Spleen (tissue), 7 donors: ENCODE measurements around the gene ARFGAP1.

Experiments
- POLR2A ChIP-seq, 3 donors: fragments of 450-650 bp; IDR thresholded peaks; one replicate each; pipeline ENCODE4 v1.5.1; 2017; ENCODE audit warnings: antibody characterized with exemption in 3 of 3, mild to moderate bottlenecking in 1 of 3
- TF ChIP-seq, protein P1 (sequence below), 11 experiments: fragments of 200-600 bp in 7 of 11; fragments of 450-650 bp in 4 of 11; sonication (generic) in 4 of 11; IDR thresholded peaks in 8 of 11; conservative IDR thresholded peaks in 3 of 11; 1 replicate in 7 of 11; 2 replicates in 4 of 11; pipeline versions ENCODE4 v1.4.0 to v1.8.0; 2016 to 2021; ENCODE audit warnings: antibody characterized with exemption in 11 of 11, inconsistent platforms in 4 of 11, mild to moderate bottlenecking in 1 of 11
- donor health status: DM: no; HTN: no; CAD: no; lungs with moderate emphysema.
- donor health status: DM: no; HTN: no; CAD: no.
- donor health status: DM: no; HTN: no; CAD: no.

DNA sequence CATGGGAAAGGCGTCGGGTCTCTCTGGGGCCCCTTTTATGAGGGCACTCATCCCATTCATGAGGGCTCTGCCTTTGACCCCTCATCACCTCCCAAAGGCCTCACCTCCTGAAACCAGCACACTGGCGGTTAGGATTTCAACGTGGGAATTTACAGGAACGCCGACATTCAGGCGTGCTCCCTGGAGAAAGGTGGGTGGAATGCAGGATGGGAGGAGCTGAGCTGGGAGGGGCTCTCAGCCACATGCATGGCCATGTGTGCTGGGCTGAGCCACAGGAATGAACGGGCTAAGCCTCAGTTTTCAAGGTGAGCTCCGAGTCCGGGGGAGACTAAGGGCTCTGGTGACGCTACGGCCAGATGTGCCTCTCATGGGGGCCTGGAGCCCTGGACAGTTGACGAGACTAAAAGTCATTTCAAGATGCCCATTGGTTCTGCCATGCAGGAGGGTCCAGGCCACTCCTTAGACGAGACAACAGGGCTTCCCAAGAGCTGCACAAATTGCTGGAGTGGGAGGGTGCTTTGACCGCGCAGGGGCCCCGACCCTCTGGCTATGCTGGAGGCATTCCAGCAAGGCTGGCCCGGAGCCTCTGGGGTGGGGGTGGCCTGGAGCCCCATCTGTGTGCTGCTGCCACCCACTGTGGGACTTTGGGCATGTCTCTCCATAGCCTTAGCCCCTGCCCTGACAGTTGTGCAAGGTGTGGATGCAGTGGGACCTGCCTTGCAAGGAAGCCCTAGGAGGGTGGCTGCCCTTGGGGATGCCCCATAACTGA is 3.8 kb upstream of the ARFGAP1 start:
- TF ChIP-seq, protein P1, sequence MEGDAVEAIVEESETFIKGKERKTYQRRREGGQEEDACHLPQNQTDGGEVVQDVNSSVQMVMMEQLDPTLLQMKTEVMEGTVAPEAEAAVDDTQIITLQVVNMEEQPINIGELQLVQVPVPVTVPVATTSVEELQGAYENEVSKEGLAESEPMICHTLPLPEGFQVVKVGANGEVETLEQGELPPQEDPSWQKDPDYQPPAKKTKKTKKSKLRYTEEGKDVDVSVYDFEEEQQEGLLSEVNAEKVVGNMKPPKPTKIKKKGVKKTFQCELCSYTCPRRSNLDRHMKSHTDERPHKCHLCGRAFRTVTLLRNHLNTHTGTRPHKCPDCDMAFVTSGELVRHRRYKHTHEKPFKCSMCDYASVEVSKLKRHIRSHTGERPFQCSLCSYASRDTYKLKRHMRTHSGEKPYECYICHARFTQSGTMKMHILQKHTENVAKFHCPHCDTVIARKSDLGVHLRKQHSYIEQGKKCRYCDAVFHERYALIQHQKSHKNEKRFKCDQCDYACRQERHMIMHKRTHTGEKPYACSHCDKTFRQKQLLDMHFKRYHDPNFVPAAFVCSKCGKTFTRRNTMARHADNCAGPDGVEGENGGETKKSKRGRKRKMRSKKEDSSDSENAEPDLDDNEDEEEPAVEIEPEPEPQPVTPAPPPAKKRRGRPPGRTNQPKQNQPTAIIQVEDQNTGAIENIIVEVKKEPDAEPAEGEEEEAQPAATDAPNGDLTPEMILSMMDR (IDR thresholded peaks at IDR 0.05 in 8 of 11, conservative IDR thresholded peaks at IDR 0.05 in 3 of 11), result no peak
- no peak for TF ChIP-seq POLR2A (IDR thresholded peaks at IDR 0.05)
